Osteoblast (primary cell): ENCODE data around the gene FAM9C. TPM values are rescaled to one million over a fixed set of nuclear protein-coding genes. Genes with fewer than 3 reads are reported as not detected.
A peak's percentile ranks its signal among the peaks of the same experiment; 100 is the strongest.

ENCODE experiments used
- DNase-seq: peaks from one replicate; pipeline ENCODE4 v3.0.0; 2011; ENCODE audit warnings: low spot score, mixed read lengths; ENCODE audit not compliant: insufficient read length; ENCODE audit errors: missing footprints
- H2AFZ ChIP-seq: 2 replicates; pipeline ENCODE4 v1.6.0; 2011; ENCODE audit warnings: mild to moderate bottlenecking, low read length
- H3K27ac ChIP-seq: 2 replicates; pipeline ENCODE4 v1.5.1; 2011; ENCODE audit warnings: mild to moderate bottlenecking, low read depth, low read length, moderate library complexity
- H3K27me3 ChIP-seq: 2 replicates; pipeline ENCODE4 v1.6.0; 2012; ENCODE audit warnings: mild to moderate bottlenecking, control low read depth, inconsistent platforms, low read length, moderate library complexity; ENCODE audit not compliant: insufficient read depth
- H3K36me3 ChIP-seq: 2 replicates; pipeline ENCODE4 v1.5.1; 2011; ENCODE audit warnings: mild to moderate bottlenecking, low read length, control low read depth, moderate library complexity; ENCODE audit not compliant: insufficient read depth
- H3K4me1 ChIP-seq: 2 replicates; pipeline ENCODE4 v1.5.1; 2011; ENCODE audit warnings: mild to moderate bottlenecking, low read length, control low read depth, moderate library complexity; ENCODE audit not compliant: insufficient read depth
- H3K4me2 ChIP-seq: 2 replicates; pipeline ENCODE4 v1.6.0; 2011; ENCODE audit warnings: mild to moderate bottlenecking, low read length; ENCODE audit not compliant: insufficient read depth
- H3K4me3 ChIP-seq: fragments of 200-600 bp; sonication (generic); 3 replicates; pipeline ENCODE4 v1.5.1; 2012; ENCODE audit warnings: mild to moderate bottlenecking, low read length, inconsistent platforms; ENCODE audit not compliant: insufficient read depth
- H3K79me2 ChIP-seq: 2 replicates; pipeline ENCODE4 v1.6.0; 2012; ENCODE audit warnings: mild to moderate bottlenecking, low read length, control low read depth, inconsistent platforms; ENCODE audit not compliant: insufficient read depth
- H3K9me3 ChIP-seq: 2 replicates; pipeline ENCODE4 v1.5.1; 2011; ENCODE audit warnings: low read depth, low read length, control low read depth
- H4K20me1 ChIP-seq: 2 replicates; pipeline ENCODE4 v1.6.0; 2012; ENCODE audit warnings: mild to moderate bottlenecking, low read length, control low read depth; ENCODE audit not compliant: insufficient read depth
- total RNA-seq: library from RNA; depleted of rRNA; stranded (reverse); fragments of >200 nt; gene quantifications from 2 replicates; pipeline ENCODE4 v1.2.3, GENCODE V29; 2012
- TF ChIP-seq, protein P1 (sequence below): IDR thresholded peaks from 2 replicates; pipeline ENCODE4 v1.5.1; 2011; ENCODE audit warnings: mild to moderate bottlenecking, low read depth, low read length, moderate library complexity; ENCODE audit errors: extremely low read depth

Gene FAM9C
- total RNA-seq, 1 donor: not detected

DNA sequence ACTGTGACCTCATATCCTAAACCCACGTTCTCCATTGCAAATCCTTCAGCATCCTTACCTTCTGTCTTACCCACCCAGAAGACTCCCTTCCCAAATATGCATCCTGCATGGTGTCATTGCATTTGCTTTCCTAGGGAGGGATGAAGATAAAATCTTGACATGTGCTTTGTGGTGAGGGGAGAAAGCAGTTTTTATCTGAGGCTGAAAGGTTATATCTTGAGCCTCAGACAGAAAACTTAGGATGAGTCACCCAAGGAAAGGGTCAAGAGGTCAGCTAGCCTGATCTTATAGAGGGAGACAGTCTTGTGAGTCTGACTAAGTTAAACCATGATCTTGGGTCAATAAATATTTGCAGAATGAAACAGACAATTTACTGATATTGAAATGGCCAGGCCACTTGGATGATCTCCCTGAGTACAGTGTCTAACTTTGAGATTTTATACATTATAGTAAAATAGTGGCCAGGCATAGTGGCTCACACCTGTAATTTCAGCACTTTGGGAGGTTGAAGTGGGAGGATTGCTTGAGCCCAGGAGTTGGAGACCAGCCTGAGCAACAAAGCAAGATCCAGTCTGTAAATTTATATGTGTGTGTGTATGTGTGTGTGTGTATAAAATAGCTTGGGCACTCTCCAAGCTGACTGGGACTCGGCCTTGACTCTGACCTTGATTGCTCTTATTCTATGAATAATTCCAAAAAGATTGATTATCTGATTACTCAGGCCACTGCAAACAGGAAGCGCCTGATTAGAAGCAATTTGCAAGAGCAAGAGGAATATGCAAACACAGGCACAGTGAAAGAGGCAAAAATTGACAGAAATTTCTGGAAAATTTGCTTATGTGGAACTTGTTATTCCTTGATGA is 15.4 kb upstream of the FAM9C start:
- peaks cover 19% of the 10 kb centered on the region for H3K4me1 ChIP-seq
- no peak overlapping the region for H3K4me2 ChIP-seq
- no peaks in the 10 kb centered on the region for H3K9me3 ChIP-seq
- peak overlapping the region; percentile 36 for H3K27ac ChIP-seq
- DNase-seq: no peak
- H3K4me3 ChIP-seq: no peak overlapping the region
- TF ChIP-seq, protein P1, sequence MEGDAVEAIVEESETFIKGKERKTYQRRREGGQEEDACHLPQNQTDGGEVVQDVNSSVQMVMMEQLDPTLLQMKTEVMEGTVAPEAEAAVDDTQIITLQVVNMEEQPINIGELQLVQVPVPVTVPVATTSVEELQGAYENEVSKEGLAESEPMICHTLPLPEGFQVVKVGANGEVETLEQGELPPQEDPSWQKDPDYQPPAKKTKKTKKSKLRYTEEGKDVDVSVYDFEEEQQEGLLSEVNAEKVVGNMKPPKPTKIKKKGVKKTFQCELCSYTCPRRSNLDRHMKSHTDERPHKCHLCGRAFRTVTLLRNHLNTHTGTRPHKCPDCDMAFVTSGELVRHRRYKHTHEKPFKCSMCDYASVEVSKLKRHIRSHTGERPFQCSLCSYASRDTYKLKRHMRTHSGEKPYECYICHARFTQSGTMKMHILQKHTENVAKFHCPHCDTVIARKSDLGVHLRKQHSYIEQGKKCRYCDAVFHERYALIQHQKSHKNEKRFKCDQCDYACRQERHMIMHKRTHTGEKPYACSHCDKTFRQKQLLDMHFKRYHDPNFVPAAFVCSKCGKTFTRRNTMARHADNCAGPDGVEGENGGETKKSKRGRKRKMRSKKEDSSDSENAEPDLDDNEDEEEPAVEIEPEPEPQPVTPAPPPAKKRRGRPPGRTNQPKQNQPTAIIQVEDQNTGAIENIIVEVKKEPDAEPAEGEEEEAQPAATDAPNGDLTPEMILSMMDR: no peak
- no peaks in the 10 kb centered on the region for H3K36me3 ChIP-seq
- H3K79me2 ChIP-seq: no peaks in the 10 kb centered on the region
- no peaks in the 10 kb centered on the region for H3K27me3 ChIP-seq
- no peak overlapping the region for H2AFZ ChIP-seq
- H4K20me1 ChIP-seq: no peaks in the 10 kb centered on the region

DNA sequence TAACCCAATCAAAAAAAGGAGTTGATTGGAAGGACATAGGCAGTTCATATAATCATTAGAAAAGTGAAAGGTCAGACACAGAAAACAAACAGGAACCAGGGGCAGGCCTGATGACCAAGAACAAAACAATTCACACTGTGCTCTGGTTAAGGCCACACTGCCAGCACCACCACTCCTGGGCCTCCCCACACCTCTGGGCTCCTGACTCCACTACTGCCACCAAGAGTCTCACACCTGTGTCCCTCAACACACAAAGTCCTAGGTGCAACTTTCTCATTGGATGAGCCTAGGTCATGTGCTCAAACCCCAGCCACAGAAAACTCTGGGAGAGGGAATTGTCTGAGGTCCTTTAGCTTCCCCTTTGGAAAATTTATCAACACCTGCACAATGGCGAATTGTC is 11.1 kb upstream of the FAM9C start:
- TF ChIP-seq, protein P1: no peak
- no peak for DNase-seq
- peaks cover 11% of the 10 kb centered on the region for H3K4me1 ChIP-seq
- H3K9me3 ChIP-seq: no peaks in the 10 kb centered on the region
- no peaks in the 10 kb centered on the region for H4K20me1 ChIP-seq
- no peak overlapping the region for H2AFZ ChIP-seq
- H3K27ac ChIP-seq: no peak overlapping the region
- no peak overlapping the region for H3K4me2 ChIP-seq
- H3K27me3 ChIP-seq: no peaks in the 10 kb centered on the region
- no peaks in the 10 kb centered on the region for H3K79me2 ChIP-seq
- H3K36me3 ChIP-seq: no peaks in the 10 kb centered on the region
- H3K4me3 ChIP-seq: no peak overlapping the region

DNA sequence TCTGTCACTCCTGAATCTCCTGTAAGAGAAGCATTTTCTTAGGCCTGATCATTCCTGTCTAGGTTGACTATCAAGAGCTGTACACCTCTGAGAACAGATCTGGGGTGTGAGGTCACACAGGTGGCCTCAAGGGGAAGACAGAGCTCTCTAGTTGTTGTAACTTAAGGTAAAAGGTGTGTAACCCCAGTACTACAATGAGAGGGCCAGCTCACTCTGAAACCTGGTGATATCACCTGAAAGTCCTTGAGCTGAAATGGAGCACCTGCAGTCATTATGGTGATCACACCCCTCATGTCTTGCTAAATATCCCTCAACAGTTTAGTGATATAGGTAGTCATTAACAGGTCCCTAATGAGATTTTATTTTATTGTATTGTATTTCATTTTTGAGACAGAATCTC is 8.8 kb upstream of the FAM9C start:
- no peak overlapping the region for H2AFZ ChIP-seq
- TF ChIP-seq, protein P1: no peak

DNA sequence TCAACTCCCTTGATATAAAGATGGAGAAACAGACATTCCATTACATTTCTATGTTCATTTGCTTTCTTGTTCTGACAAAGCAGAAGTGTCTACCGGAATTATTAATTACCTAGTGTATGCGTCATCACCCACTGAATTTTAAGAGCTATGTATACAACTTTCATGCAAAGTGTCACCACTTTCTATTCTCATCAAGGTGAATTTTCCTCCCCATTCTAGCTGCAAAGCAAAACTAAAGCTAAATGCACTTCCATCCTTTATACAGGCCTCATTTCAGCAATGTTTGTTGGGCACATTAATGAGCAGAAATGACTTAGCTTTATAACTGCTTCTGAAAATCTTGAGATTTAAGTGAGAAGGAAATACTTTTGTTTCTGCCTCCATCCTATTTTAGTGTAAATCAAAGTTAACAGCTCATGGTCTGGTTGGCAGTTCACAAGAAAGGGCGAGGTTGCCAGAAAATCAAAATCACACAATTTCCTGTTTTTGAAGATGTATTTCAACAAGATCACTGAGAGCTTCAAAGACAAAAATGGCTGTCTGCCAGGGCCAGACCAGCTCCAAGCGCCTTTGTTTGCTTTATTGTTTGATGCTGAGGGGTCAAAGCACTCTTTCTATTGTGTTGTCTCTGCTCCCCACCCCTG is 7.2 kb upstream of the FAM9C start:
- DNase-seq: no peak
- Histone ChIP-seq H3K9me3 (no peaks in the 10 kb centered on the region), H3K27me3 (no peaks in the 10 kb centered on the region), H2AFZ (peak overlapping the region; percentile 27), H3K36me3 (no peaks in the 10 kb centered on the region), H3K27ac (no peak overlapping the region), H3K4me2 (no peak overlapping the region), H3K4me1 (no peaks in the 10 kb centered on the region), H3K4me3 (no peak overlapping the region), H3K79me2 (no peaks in the 10 kb centered on the region), H4K20me1 (no peaks in the 10 kb centered on the region)
- TF ChIP-seq, protein P1: no peak

More for the DNA sequence above, 8.8 kb upstream of the FAM9C start:
- no peaks in the 10 kb centered on the region for H3K9me3 ChIP-seq
- no peak overlapping the region for H3K27ac ChIP-seq
- no peaks in the 10 kb centered on the region for H3K4me1 ChIP-seq
- H4K20me1 ChIP-seq: no peaks in the 10 kb centered on the region
- no peaks in the 10 kb centered on the region for H3K36me3 ChIP-seq
- no peak for DNase-seq
- no peak overlapping the region for H3K4me3 ChIP-seq
- no peak overlapping the region for H3K4me2 ChIP-seq
- H3K79me2 ChIP-seq: no peaks in the 10 kb centered on the region
- no peaks in the 10 kb centered on the region for H3K27me3 ChIP-seq
